T-helper 17 cell (primary cell): ENCODE measurements around the gene LCN1. TPM values are rescaled to one million over a fixed set of nuclear protein-coding genes. Genes with fewer than 3 reads are reported as not detected.

Experiments
- ATAC-seq: fragments of 150-1000 bp; cut with Tn5 transposase; 2 replicates; pipeline ENCODE4 v1.10.0; 2021; ENCODE audit warnings: mild to moderate bottlenecking, moderate library complexity
- DNase-seq, 3 donors: peaks; one replicate each; pipeline versions ENCODE4 v3.0.0 to v3.0.0-alpha.2; 2020 to 2021
- H3K9me3 ChIP-seq: one replicate; pipeline ENCODE4 v1.7.0; 2013; ENCODE audit warnings: low read length, mild to moderate bottlenecking; ENCODE audit not compliant: control insufficient read depth, poor library complexity, severe bottlenecking
- H3K27ac Mint-ChIP-seq: one replicate; pipeline ENCODE4 v1.8.0; 2022; ENCODE audit warnings: mild to moderate bottlenecking, moderate library complexity, mixed read lengths
- H3K27me3 Mint-ChIP-seq: one replicate; pipeline ENCODE4 v1.8.0; 2022; ENCODE audit warnings: mixed read lengths
- H3K36me3 Mint-ChIP-seq: one replicate; pipeline ENCODE4 v1.8.0; 2022; ENCODE audit warnings: low read depth, mixed read lengths
- H3K4me1 Mint-ChIP-seq: one replicate; pipeline ENCODE4 v1.8.0; 2022; ENCODE audit warnings: mild to moderate bottlenecking, mixed read lengths
- H3K4me3 Mint-ChIP-seq: one replicate; pipeline ENCODE4 v1.8.0; 2022; ENCODE audit warnings: mild to moderate bottlenecking, moderate library complexity, mixed read lengths
- total RNA-seq, 4 donors: library from RNA in 2 of 4; stranded (reverse) in 2 of 4; gene quantifications; one replicate each; pipeline ENCODE4 v1.2.3 and lab custom pipeline; 2022 to 2026

The LCN1 gene
- total RNA-seq, 2 donors from 2014 or later: not detected

DNA sequence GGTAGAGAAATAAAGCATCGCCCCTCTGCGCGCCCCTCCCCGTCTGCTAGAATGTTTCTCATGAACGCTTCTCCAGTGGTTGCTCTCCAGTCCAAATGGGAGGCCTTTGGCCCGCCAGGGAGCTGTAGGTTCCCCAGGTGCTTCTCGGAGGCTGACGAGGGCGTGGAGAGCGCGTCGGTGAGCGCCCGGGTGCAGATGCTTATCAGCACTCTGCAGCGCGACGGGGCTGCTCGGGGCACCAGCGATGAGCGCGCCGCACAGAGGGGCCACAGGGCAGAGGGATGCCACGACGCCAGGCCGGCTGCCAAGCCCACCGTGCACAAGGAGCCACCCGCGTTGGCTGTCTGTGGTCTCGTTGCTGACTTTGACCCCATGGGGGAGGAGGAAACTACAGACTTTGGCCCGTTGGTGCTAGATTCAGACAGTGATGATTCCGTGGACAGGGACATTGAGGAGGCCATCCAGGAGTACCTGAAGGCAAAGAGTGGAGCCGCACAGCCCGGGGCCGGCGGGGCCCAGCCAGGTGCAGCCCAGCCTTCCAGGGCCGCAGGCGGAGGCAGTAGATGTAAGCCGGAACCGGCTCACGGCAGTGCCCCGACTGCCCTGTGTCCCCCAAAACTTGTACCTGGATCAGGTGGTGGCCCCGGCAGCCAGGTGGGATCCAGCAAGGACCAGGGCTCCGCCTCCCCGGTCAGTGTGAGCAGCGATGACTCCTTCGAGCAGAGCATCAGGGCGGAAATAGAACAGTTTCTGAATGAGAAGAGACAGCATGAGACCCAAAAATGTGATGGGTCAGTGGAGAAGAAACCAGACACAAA is 36.6 kb upstream of the LCN1 start:
- H3K27me3 Mint-ChIP-seq: peaks cover 4% of the 10 kb centered on the region
- H3K4me1 Mint-ChIP-seq: no peaks in the 10 kb centered on the region
- H3K9me3 ChIP-seq: no peaks in the 10 kb centered on the region
- DNase-seq (no peak), ATAC-seq (no peak)
- no peaks in the 10 kb centered on the region for H3K36me3 Mint-ChIP-seq
- H3K27ac Mint-ChIP-seq: no peak overlapping the region
- no peak overlapping the region for H3K4me3 Mint-ChIP-seq

DNA sequence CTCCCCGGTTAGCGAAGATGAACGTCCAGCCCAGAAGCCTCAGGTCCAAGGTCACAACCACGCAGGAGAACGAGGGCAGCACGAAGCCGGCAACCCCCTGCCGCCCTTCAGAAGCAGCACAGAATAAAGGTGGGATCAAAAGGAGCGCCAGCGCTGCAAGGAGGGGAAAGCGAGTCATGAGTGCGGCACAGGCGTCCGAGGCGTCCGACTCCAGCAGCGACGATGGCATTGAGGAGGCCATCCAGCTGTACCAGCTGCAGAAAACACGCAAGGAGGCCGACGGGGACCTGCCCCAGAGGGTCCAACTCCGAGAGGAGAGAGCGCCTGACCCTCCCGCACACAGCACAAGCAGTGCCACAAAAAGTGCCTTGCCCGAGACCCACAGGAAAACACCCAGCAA is 35.9 kb upstream of the LCN1 start:
- H3K27ac Mint-ChIP-seq: no peak overlapping the region
- no peaks in the 10 kb centered on the region for H3K36me3 Mint-ChIP-seq
- H3K9me3 ChIP-seq: no peaks in the 10 kb centered on the region
- H3K27me3 Mint-ChIP-seq: peaks cover 4% of the 10 kb centered on the region
- DNase-seq: no peak
- no peak for ATAC-seq
- H3K4me3 Mint-ChIP-seq: no peak overlapping the region
- H3K4me1 Mint-ChIP-seq: no peaks in the 10 kb centered on the region

DNA sequence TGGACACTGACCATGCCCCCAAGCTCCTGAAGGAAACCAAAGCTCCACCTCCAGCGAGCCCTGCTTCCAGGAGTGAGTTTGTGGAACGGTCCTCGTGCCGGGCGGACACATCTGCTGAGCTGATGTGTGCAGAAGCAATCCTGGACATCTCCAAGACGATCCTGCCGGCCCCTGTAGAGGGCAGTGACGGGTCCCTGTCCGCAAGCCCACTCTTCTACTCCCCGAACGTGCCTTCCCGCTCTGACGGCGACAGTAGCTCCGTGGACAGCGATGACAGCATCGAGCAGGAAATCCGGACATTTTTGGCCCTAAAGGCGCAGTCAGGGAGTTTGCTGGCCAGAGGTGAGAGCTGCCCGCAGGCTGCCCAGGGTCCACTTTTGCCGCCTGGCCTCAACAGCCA is 35.4 kb upstream of the LCN1 start:
- DNase-seq: no peak
- H3K27ac Mint-ChIP-seq: no peak overlapping the region

DNA sequence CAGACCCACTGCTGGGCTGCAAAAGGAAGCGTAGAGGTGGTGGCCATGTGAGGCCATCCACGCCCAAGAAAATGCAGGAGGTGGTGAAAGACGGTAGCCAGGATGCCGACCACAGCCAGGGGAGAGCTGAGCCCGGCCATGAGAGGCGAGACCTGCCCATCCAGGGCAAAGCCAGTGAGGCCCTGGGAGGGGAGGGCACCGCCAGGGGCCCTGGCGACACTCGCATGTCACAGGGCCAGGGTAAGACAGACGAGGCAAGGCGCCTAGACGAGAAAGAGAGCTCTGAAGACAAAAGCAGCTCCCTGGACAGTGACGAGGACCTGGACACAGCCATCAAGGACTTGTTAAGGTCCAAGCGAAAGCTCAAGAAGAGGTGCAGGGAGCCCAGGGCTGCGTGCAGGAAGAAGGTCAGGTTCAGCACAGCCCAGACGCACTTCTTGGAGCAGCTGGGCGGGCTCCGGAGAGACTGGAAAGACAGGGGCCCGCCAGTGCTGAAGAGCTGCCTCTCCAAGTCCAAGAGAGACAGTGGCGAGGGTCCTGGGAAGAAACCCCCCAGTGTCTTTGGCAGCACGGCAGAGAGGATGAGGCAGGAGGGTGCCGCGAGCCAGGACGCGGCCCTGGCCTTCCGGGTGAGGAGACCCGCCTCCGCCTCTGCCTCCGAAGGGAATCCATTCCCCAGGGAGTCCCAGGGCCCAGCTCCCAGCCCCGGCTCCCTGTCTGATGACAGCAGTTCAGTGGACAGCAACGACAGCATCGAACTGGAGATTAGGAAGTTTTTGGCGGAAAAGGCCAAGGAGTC is 34.8 kb upstream of the LCN1 start:
- H3K4me3 Mint-ChIP-seq: no peak overlapping the region
- H3K9me3 ChIP-seq: no peaks in the 10 kb centered on the region
- H3K27ac Mint-ChIP-seq: no peak overlapping the region
- DNase-seq: no peak
- no peaks in the 10 kb centered on the region for H3K4me1 Mint-ChIP-seq
- no peaks in the 10 kb centered on the region for H3K36me3 Mint-ChIP-seq
- H3K27me3 Mint-ChIP-seq: peaks cover 4% of the 10 kb centered on the region
- no peak for ATAC-seq

More for the DNA sequence above, 35.4 kb upstream of the LCN1 start:
- ATAC-seq: no peak
- Mint-ChIP-seq H3K36me3 (no peaks in the 10 kb centered on the region), H3K27me3 (peaks cover 4% of the 10 kb centered on the region), H3K4me3 (no peak overlapping the region), H3K4me1 (no peaks in the 10 kb centered on the region)
- H3K9me3 ChIP-seq: no peaks in the 10 kb centered on the region

GRCh38 chr9:135487281-135488012 is 33.8 kb upstream of the LCN1 start:
- Mint-ChIP-seq H3K36me3 (no peaks in the 10 kb centered on the region), H3K4me1 (no peaks in the 10 kb centered on the region), H3K27ac (no peak overlapping the region), H3K27me3 (peaks cover 4% of the 10 kb centered on the region), H3K4me3 (no peak overlapping the region)
- DNase-seq: no peak
- ATAC-seq: no peak
- no peaks in the 10 kb centered on the region for H3K9me3 ChIP-seq

GRCh38 chr9:135488013-135488330 is 33.3 kb upstream of the LCN1 start:
- Mint-ChIP-seq H3K4me1 (no peaks in the 10 kb centered on the region), H3K27ac (no peak overlapping the region), H3K27me3 (peaks cover 4% of the 10 kb centered on the region), H3K4me3 (no peak overlapping the region), H3K36me3 (no peaks in the 10 kb centered on the region)
- ATAC-seq: no peak
- H3K9me3 ChIP-seq: no peaks in the 10 kb centered on the region
- no peak for DNase-seq

GRCh38 chr9:135488527-135488926 is 32.7 kb upstream of the LCN1 start:
- ATAC-seq (no peak), DNase-seq (no peak)
- Mint-ChIP-seq H3K4me1 (no peaks in the 10 kb centered on the region), H3K27ac (no peak overlapping the region), H3K36me3 (no peaks in the 10 kb centered on the region), H3K4me3 (no peak overlapping the region), H3K27me3 (peaks cover 4% of the 10 kb centered on the region)
- no peaks in the 10 kb centered on the region for H3K9me3 ChIP-seq

DNA sequence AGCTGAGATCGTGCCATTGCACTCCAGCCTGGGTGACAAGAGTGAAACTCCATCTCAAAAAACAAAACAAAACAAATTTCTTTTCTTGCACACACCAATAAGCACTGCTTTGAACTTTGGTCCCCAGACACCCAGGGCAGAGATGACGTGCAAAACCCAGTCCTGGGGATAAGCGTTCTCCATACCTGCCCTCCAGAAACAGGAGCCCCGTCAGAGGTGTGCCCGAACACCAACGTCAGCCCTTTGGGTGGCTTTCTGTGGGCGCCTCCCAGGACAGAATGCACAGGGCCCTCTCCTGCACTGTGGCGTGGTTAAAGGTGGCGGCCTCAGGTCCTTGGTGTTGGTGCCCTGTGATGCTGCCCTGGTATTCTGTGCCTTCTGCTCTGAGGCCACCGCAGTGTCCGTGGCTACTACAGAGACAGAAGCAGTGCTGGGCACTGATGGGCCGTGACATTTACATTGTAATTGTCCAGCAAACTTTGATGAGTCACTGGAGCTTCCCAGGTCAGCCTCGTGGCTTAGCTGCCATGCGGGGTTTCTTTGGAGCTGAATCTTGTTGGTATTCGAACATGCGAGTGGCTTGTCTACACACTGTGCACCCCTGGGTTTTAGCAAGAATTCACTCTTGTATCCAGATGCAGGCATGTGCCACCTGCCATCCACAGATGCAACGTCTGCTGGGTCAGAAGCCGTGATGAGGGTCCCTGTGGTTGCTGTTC is 31.9 kb upstream of the LCN1 start:
- Mint-ChIP-seq H3K4me1 (no peaks in the 10 kb centered on the region), H3K36me3 (no peaks in the 10 kb centered on the region), H3K27me3 (peaks cover 4% of the 10 kb centered on the region), H3K4me3 (no peak overlapping the region), H3K27ac (no peak overlapping the region)
- ATAC-seq: no peak
- no peaks in the 10 kb centered on the region for H3K9me3 ChIP-seq
- no peak for DNase-seq

GRCh38 chr9:135490166-135490870 is 30.9 kb upstream of the LCN1 start:
- H3K4me3 Mint-ChIP-seq: no peak overlapping the region
- DNase-seq: no peak

DNA sequence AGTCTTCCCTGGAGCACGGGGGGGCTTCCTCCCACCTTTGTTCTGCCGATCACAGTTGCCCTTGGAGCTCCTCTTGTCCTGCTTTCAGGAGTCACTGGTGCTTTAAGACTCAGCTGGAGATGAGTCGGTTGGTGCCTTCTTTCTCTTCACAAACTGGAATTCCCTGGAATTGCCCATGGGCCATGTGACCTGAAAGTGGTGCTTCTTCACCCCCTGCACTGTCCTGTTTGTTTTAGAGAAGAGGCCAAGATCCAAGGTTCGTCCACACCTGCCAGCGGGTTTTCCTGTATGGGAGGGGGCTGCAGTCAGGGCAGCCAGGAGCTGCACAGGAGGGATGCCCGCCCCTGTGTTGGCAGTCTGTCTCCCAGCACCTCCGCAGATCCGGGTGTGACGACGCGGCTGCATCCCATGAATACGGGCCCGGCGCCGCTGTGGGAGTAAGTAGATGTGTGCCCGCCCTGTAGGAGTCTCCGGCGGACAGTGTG is 30.2 kb upstream of the LCN1 start:
- ATAC-seq (no peak), DNase-seq (no peak)
- Mint-ChIP-seq H3K4me3 (no peak overlapping the region), H3K4me1 (no peaks in the 10 kb centered on the region), H3K27me3 (peaks cover 8% of the 10 kb centered on the region), H3K36me3 (no peaks in the 10 kb centered on the region), H3K27ac (no peak overlapping the region)
- H3K9me3 ChIP-seq: no peaks in the 10 kb centered on the region

More at GRCh38 chr9:135490166-135490870, 30.9 kb upstream of the LCN1 start:
- H3K9me3 ChIP-seq: no peaks in the 10 kb centered on the region
- peaks cover 8% of the 10 kb centered on the region for H3K27me3 Mint-ChIP-seq
- no peak overlapping the region for H3K27ac Mint-ChIP-seq
- H3K4me1 Mint-ChIP-seq: no peaks in the 10 kb centered on the region
- ATAC-seq: no peak
- H3K36me3 Mint-ChIP-seq: no peaks in the 10 kb centered on the region

GRCh38 chr9:135491764-135492163 is 29.5 kb upstream of the LCN1 start:
- no peak for ATAC-seq
- Mint-ChIP-seq H3K4me1 (no peaks in the 10 kb centered on the region), H3K27me3 (peaks cover 8% of the 10 kb centered on the region), H3K27ac (no peak overlapping the region), H3K36me3 (no peaks in the 10 kb centered on the region), H3K4me3 (no peak overlapping the region)
- no peaks in the 10 kb centered on the region for H3K9me3 ChIP-seq
- no peak for DNase-seq

DNA sequence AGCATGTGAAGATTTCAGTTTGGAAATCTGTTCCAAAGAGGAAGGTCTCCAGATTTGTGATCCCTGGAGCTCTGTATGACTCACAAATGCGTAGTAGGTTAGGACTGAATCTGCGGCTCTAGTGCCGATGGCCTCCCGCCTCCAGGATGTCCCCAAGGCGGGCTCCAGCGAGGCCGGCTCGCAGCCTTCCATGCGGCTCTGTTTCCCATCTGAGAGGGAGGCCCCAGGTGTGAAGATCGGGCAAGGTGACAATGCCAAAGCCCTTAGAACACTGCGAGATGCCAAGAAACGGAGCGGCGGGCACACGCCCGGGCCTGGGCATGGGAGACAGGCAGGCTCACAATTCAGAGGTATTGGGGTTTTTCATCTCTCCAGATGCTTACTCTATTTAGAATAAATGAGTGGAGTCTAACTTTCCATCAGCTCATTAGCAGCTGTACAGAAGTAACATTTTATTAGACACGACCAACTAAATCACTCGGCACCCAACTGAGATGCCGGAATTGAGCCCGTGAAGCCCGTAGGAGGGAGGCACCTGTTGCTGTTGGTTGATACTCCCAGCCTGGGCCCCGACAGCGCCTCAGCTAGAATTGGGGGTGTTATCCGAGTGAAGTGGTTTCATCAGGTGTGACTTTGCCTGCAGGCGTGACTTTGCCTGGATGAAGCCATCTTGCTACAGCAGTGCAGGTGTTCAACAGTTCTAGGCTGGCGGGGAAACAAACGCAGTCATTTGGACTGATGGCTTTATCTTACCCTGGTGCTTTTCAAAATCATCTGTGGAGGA is 28.2 kb upstream of the LCN1 start:
- H3K4me3 Mint-ChIP-seq: no peak overlapping the region
- ATAC-seq: no peak
- DNase-seq: no peak
- H3K27me3 Mint-ChIP-seq: peaks cover 8% of the 10 kb centered on the region
- H3K36me3 Mint-ChIP-seq: no peaks in the 10 kb centered on the region
- H3K9me3 ChIP-seq: no peaks in the 10 kb centered on the region
- H3K27ac Mint-ChIP-seq: no peak overlapping the region
- no peaks in the 10 kb centered on the region for H3K4me1 Mint-ChIP-seq
